ENCODE data around the gene SCNM1. TPM values are rescaled to one million over a fixed set of nuclear protein-coding genes. Genes with fewer than 3 reads are reported as not detected.
A peak's percentile ranks its signal among the peaks of the same experiment; 100 is the strongest.
"Not testable (repeated sequence)": the region's sequence is repeated elsewhere in the genome, so short reads cannot be mapped to it uniquely, and the experiment has no call there.

The SCNM1 gene
- total RNA-seq, 1 donor from 2014 or later: 34.6 TPM

GRCh38 chr1:151189637-151190445 is 23.9 kb downstream of the SCNM1 start, which contains the start of gene VPS72:
Gene VPS72 (minus strand): TSS chr1:151190197. CDS start chr1:151190121, 76 bp downstream.
- H3K9me3 ChIP-seq: no peaks in the 10 kb centered on the region
- ATAC-seq (peak; percentile 99), DNase-seq (peak; percentile 91)
- H3K27ac ChIP-seq: peak within 1 kb of the TSS; percentile 76
- intact Hi-C loops (cut with DNase I): no loop called here
- peak within 1 kb of the TSS; percentile 62 for H3K4me3 ChIP-seq
- no peaks in the 10 kb centered on the region for H3K27me3 ChIP-seq
- peaks cover 17% of the 10 kb centered on the region for H3K4me1 ChIP-seq
- H3K36me3 ChIP-seq: peaks cover 10% of the 10 kb centered on the region
- TF ChIP-seq, protein P1, sequence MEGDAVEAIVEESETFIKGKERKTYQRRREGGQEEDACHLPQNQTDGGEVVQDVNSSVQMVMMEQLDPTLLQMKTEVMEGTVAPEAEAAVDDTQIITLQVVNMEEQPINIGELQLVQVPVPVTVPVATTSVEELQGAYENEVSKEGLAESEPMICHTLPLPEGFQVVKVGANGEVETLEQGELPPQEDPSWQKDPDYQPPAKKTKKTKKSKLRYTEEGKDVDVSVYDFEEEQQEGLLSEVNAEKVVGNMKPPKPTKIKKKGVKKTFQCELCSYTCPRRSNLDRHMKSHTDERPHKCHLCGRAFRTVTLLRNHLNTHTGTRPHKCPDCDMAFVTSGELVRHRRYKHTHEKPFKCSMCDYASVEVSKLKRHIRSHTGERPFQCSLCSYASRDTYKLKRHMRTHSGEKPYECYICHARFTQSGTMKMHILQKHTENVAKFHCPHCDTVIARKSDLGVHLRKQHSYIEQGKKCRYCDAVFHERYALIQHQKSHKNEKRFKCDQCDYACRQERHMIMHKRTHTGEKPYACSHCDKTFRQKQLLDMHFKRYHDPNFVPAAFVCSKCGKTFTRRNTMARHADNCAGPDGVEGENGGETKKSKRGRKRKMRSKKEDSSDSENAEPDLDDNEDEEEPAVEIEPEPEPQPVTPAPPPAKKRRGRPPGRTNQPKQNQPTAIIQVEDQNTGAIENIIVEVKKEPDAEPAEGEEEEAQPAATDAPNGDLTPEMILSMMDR (IDR thresholded peaks at IDR 0.05): peak; percentile 10

DNA sequence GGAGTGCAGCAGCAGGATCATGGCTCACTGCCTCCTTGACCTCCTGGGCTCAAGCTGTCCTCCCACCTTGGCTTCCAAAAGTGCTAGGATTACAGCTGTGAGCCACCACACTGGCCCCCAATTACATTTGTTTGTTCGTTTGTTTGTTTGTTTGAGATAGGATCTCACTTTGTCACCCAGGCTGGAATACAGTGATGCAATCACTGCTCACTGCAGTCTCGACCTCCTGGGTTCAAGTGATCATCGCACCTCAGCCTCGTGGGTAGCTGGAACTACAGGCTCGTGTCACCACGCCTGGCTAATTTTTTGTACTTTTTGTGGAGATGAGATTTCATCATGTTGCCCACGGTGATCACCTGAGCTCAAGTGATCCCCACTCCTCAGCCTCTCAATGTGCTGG is 26.1 kb downstream of the SCNM1 start:
- Histone ChIP-seq H3K4me1 (peaks cover 21% of the 10 kb centered on the region), H3K4me3 (no peak overlapping the region), H3K9me3 (no peaks in the 10 kb centered on the region), H3K27ac (no peak overlapping the region), H3K27me3 (no peaks in the 10 kb centered on the region), H3K36me3 (no peaks in the 10 kb centered on the region)
- DNase-seq: no peak
- TF ChIP-seq, protein P1 (IDR thresholded peaks at IDR 0.05): no peak
- intact Hi-C loops (cut with DNase I): no loop called here
- ATAC-seq: no peak

- intact Hi-C loops (cut with DNase I): no loop called here
- DNase-seq: no peak
These were observed 27.4 kb downstream of the SCNM1 start for GRCh38 chr1:151193304-151193703.

DNA sequence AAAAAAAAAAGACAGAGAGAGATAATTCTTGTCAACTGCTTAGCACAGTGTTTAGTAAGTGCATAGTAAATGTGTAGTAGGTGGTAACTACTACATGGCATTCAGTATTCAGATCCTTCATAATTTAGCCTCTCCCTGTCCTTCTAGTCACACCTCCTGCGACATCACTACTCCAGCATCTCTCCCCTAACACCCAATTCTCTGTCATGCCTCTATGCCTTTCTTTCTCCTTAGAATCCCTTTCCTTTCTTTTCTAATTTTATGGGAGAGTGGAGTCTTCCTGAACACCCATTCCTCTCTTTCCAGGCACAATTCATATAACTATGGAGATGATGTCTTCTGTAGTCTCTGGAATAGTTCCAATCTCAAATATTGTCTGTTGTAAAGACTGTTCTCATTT is 27.9 kb downstream of the SCNM1 start:
- TF ChIP-seq, protein P1 (IDR thresholded peaks at IDR 0.05): no peak

More at GRCh38 chr1:151193304-151193703, 27.4 kb downstream of the SCNM1 start:
- Histone ChIP-seq H3K36me3 (no peaks in the 10 kb centered on the region), H3K4me3 (no peak overlapping the region), H3K4me1 (peaks cover 25% of the 10 kb centered on the region), H3K9me3 (no peaks in the 10 kb centered on the region), H3K27ac (no peak overlapping the region), H3K27me3 (no peaks in the 10 kb centered on the region)
- TF ChIP-seq, protein P1 (IDR thresholded peaks at IDR 0.05): no peak
- ATAC-seq: no peak

GRCh38 chr1:151194894-151195594 is 29.1 kb downstream of the SCNM1 start:
- H3K27me3 ChIP-seq; H3K9me3 ChIP-seq; H3K36me3 ChIP-seq; intact Hi-C loops (cut with DNase I): not testable (repeated sequence)
- Histone ChIP-seq H3K4me3 (peak overlapping the region; percentile 12), H3K27ac (peak overlapping the region; percentile 70), H3K4me1 (peaks cover 14% of the 10 kb centered on the region)
- peak; percentile 58 for ATAC-seq
- DNase-seq: peak; percentile 82

More for the DNA sequence above, 27.9 kb downstream of the SCNM1 start:
- no peak overlapping the region for H3K4me3 ChIP-seq
- H3K27ac ChIP-seq: no peak overlapping the region
- intact Hi-C loops (cut with DNase I): no loop called here
- peaks cover 19% of the 10 kb centered on the region for H3K4me1 ChIP-seq
- DNase-seq: no peak
- ATAC-seq: no peak
- H3K36me3 ChIP-seq: no peaks in the 10 kb centered on the region
- H3K27me3 ChIP-seq: no peaks in the 10 kb centered on the region
- H3K9me3 ChIP-seq: no peaks in the 10 kb centered on the region

GRCh38 chr1:151196292-151196800 is 30.4 kb downstream of the SCNM1 start:
- Histone ChIP-seq H3K36me3 (no peaks in the 10 kb centered on the region), H3K4me3 (peak overlapping the region; percentile 12), H3K27me3 (no peaks in the 10 kb centered on the region), H3K9me3 (no peaks in the 10 kb centered on the region), H3K27ac (peak overlapping the region; percentile 70), H3K4me1 (peaks cover 19% of the 10 kb centered on the region)
- ATAC-seq (peak; percentile 33), DNase-seq (no peak)
- intact Hi-C loops (cut with DNase I): no loop called here
- TF ChIP-seq, protein P1 (IDR thresholded peaks at IDR 0.05): peak; percentile 58

All from upper lobe of right lung (tissue), 1 donor.